Heart left ventricle (tissue), 16 donors: ENCODE data around the gene SNX8. TPM values are rescaled to one million over a fixed set of nuclear protein-coding genes. Genes with fewer than 3 reads are reported as not detected.

Experiments
- ATAC-seq, 4 donors: fragments of 200-7000 bp; cut with Tn5 transposase; one replicate each; pipeline ENCODE4 v1.9.1; 2020 to 2022; ENCODE audit warnings: moderate library complexity in 4 of 4, mild to moderate bottlenecking in 3 of 4, moderate number of reproducible peaks in 1 of 4
- DNase-seq, 5 donors: peaks; one replicate each; pipeline ENCODE4 v3.0.0-alpha.2; 2020
- H3K27ac ChIP-seq, 12 donors: fragments of 200-600 bp; sonication (generic) in 4 of 12; one replicate each; pipeline versions ENCODE4 v1.5.0 to v1.8.0; 2016 to 2022; ENCODE audit warnings: mild to moderate bottlenecking in 2 of 12
- H3K27me3 ChIP-seq, 9 donors: fragments of 200-600 bp; sonication (generic) in 2 of 9; one replicate each; pipeline versions ENCODE4 v1.5.1 to v1.8.0; 2016 to 2022; ENCODE audit warnings: mild to moderate bottlenecking in 3 of 9
- H3K36me3 ChIP-seq, 9 donors: fragments of 200-600 bp; sonication (generic) in 2 of 9; one replicate each; pipeline versions ENCODE4 v1.5.0 to v1.8.0; 2018 to 2022; ENCODE audit warnings: mild to moderate bottlenecking in 2 of 9
- H3K4me1 ChIP-seq, 12 donors: fragments of 200-600 bp; sonication (generic) in 4 of 12; one replicate each; pipeline versions ENCODE4 v1.5.0 to v1.8.0; 2016 to 2022; ENCODE audit warnings: mild to moderate bottlenecking in 3 of 12
- H3K4me3 ChIP-seq, 12 donors: fragments of 200-600 bp; sonication (generic) in 4 of 12; one replicate each; pipeline versions ENCODE4 v1.5.0 to v1.8.0; 2017 to 2022; ENCODE audit warnings: mild to moderate bottlenecking in 9 of 12, moderate library complexity in 4 of 12
- H3K9me3 ChIP-seq, 12 donors: fragments of 200-600 bp; sonication (generic) in 4 of 12; one replicate each; pipeline versions ENCODE4 v1.5.0 to v1.8.0; 2016 to 2022; ENCODE audit warnings: mild to moderate bottlenecking in 1 of 12
- CTCF ChIP-seq, 12 donors: fragments of 200-600 bp; sonication (generic) in 4 of 12; IDR thresholded peaks; one replicate each; pipeline versions ENCODE4 v1.5.0 to v1.8.0; 2018 to 2022; ENCODE audit warnings: antibody characterized with exemption in 12 of 12, mild to moderate bottlenecking in 5 of 12
- POLR2A ChIP-seq, 2 donors: fragments of 450-650 bp; IDR thresholded peaks; one replicate each; pipeline ENCODE4 v1.6.1; 2017; ENCODE audit warnings: antibody characterized with exemption in 2 of 2, mild to moderate bottlenecking in 2 of 2, moderate library complexity in 2 of 2
- WGBS, 4 donors: extraction: QIAGEN DNeasy Blood & Tissue Kit in 2 of 4; methylation state at CpG; one replicate each; pipeline versions ENCODE4 v1.1.5 to v1.1.7; 2013 to 2018; 5-methylcytosine and 5-hydroxymethylcytosine counted together
- intact Hi-C, 10 donors: fragments of 100-400 bp; cut with DNase I; formaldehyde crosslinking; loops; one replicate each; pipeline versions ENCODE4 v1.11.1 to v1.14.2; 2022
- polyA plus RNA-seq, 2 donors: library from polyadenylated mRNA; stranded (reverse); fragments of 200-250 nt; gene quantifications; one replicate each; pipeline ENCODE4 v1.2.3, GENCODE V29; 2013
- total RNA-seq, 9 donors: library from RNA; depleted of rRNA in 2 of 9; stranded (reverse); fragments of >200 nt in 2 of 9; fragmentation: NEBNext Ultra II Directional in 3 of 9; extraction: Animal tissue kit (Norgen Biotek cat#: 25700) in 3 of 9; gene quantifications; one replicate each; pipeline versions ENCODE4 v1.1.0 to v1.2.4, GENCODE V29; 2016 to 2023
- donor health status: ischemic (EF 13 %, LVEDD 7.1; RV severe dilation, severe dysfunction).
- donor health status: healthy with polysubstance abuse.
- donor health status: DM: no; HTN: yes; CAD: no.
- donor health status: DM: no; HTN: no; CAD: no.
- donor health status: ischemic (EF 25% LVEDD 6.9; RV normal size, moderate dysfunction).
- donor health status: ischemic (EF 25% LVEDD 5.7; RV mildly dilated, moderate dysfunction).
- donor health status: healthy.
- donor health status: DM: yes; HTN: yes; CAD: no.
- donor health status: ischemic (EF 35%, LVEDD 5.7; RV mildly dilated, moderate dysfunction).
- donor health status: nonischemic (EF 11% LVEDD 7.7; RV severe dilation, severe dysfunction).
- donor health status: DM: yes; HTN: yes; CAD: no.
- donor health status: PGD.
- donor health status: ischemic (EF 29% LVEDD 5.4; RV normal size, mild dysfunction).
- donor health status: nonischemic (EF 23%, LVEDD 6.1; RV moderate dilation, normal function).

Gene SNX8
- total and polyA plus RNA-seq, 11 donors: 5.4 to 44.6 (median 19.4) TPM

- ATAC-seq (no peak), DNase-seq (no peak)
- H3K27me3 ChIP-seq: no peaks in the 10 kb centered on the region
- no peak overlapping the region for H3K4me3 ChIP-seq
- no peaks in the 10 kb centered on the region for H3K36me3 ChIP-seq
- no peaks in the 10 kb centered on the region for H3K9me3 ChIP-seq
- WGBS, 4 donors: 95 to 99% (median 96%) methylated on average over 6 of the region's 6 CpGs
- H3K27ac ChIP-seq: no peak overlapping the region
- TF ChIP-seq POLR2A (IDR thresholded peaks at IDR 0.05) (no peak), CTCF (IDR thresholded peaks at IDR 0.05) (no peak)
- intact Hi-C loops: no loop called here
- peaks cover 0 to 29% (median 0%) of the 10 kb centered on the region in 12 donors for H3K4me1 ChIP-seq
Measured at GRCh38 chr7:2296832-2297231, 17.4 kb downstream of the SNX8 start.

GRCh38 chr7:2295936-2296620, 18.2 kb downstream of the SNX8 start:
- no peaks in the 10 kb centered on the region for H3K36me3 ChIP-seq
- TF ChIP-seq CTCF (IDR thresholded peaks at IDR 0.05) (no peak), POLR2A (IDR thresholded peaks at IDR 0.05) (no peak)
- no peak for ATAC-seq
- H3K9me3 ChIP-seq: no peaks in the 10 kb centered on the region
- H3K27me3 ChIP-seq: no peaks in the 10 kb centered on the region
- WGBS, 4 donors: 85 to 88% (median 86%) methylated on average over 6 of the region's 6 CpGs
- H3K27ac ChIP-seq: no peak overlapping the region
- no peak for DNase-seq
- intact Hi-C loops: no loop called here
- no peak overlapping the region for H3K4me3 ChIP-seq
- H3K4me1 ChIP-seq: peaks cover 0 to 25% (median 0%) of the 10 kb centered on the region in 12 donors

GRCh38 chr7:2290877-2291276, 23.4 kb downstream of the SNX8 start:
- no peaks in the 10 kb centered on the region for H3K27me3 ChIP-seq
- peaks cover 0 to 11% (median 0%) of the 10 kb centered on the region in 9 donors for H3K36me3 ChIP-seq
- H3K27ac ChIP-seq: no peak overlapping the region
- no peaks in the 10 kb centered on the region for H3K9me3 ChIP-seq
- ATAC-seq: no peak
- no peak overlapping the region for H3K4me3 ChIP-seq
- TF ChIP-seq CTCF (IDR thresholded peaks at IDR 0.05) (no peak), POLR2A (IDR thresholded peaks at IDR 0.05) (no peak)
- no peaks in the 10 kb centered on the region for H3K4me1 ChIP-seq
- WGBS, 4 donors: 94 to 97% (median 95%) methylated on average over 6 of the region's 6 CpGs
- DNase-seq: no peak
- intact Hi-C loops: no loop called here

- Histone ChIP-seq H3K9me3 (no peaks in the 10 kb centered on the region), H3K4me3 (no peak overlapping the region), H3K27me3 (no peaks in the 10 kb centered on the region), H3K36me3 (peaks cover 0 to 11% (median 0%) of the 10 kb centered on the region in 9 donors), H3K27ac (no peak overlapping the region), H3K4me1 (no peaks in the 10 kb centered on the region)
- ATAC-seq: no peak
- TF ChIP-seq CTCF (IDR thresholded peaks at IDR 0.05) (no peak), POLR2A (IDR thresholded peaks at IDR 0.05) (no peak)
- 80 to 91% (median 82%) methylated on average over 13 of the region's 13 CpGs for WGBS, 4 donors
- intact Hi-C loops: no loop called here
- peak in 1 of 5 donors; percentile 19 for DNase-seq
Measured at GRCh38 chr7:2289621-2290020, 24.6 kb downstream of the SNX8 start.
